GM23338 (cell line): Measurements from ENCODE around the gene ZNF211.

Experiments
- CREB1 ChIP-seq: fragments of 250-450 bp; sonication (Bioruptor Pico); IDR thresholded peaks from 2 replicates; pipeline ENCODE4 v1.5.0; 2020; ENCODE audit warnings: low read depth, mild to moderate bottlenecking, moderate library complexity
- CTCF ChIP-seq, 2 experiments: fragments of 200-600 bp in 1 of 2; sonication (generic) in 1 of 2; conservative IDR thresholded peaks; 2 replicates each; pipeline versions ENCODE4 v1.5.1 to v1.6.1; 2016 to 2017; ENCODE audit warnings: antibody characterized with exemption in 2 of 2, low read depth in 2 of 2, mild to moderate bottlenecking in 2 of 2, moderate library complexity in 1 of 2
- ETS1 ChIP-seq: IDR thresholded peaks from 2 replicates; pipeline ENCODE4 v1.6.1; 2016; ENCODE audit warnings: antibody characterized with exemption
- EZH2 ChIP-seq: fragments of 200-600 bp; sonication (generic); IDR thresholded peaks from one replicate; pipeline ENCODE4 v1.8.0; 2017; ENCODE audit warnings: antibody characterized with exemption, mild to moderate bottlenecking, low read depth; ENCODE audit not compliant: unreplicated experiment
- EZH2phosphoT487 ChIP-seq: fragments of 200-600 bp; sonication (generic); IDR thresholded peaks from one replicate; pipeline ENCODE4 v1.8.1; 2018; ENCODE audit warnings: antibody characterized with exemption; ENCODE audit not compliant: unreplicated experiment
- JUNB ChIP-seq: IDR thresholded peaks from one replicate; pipeline ENCODE4 v1.6.1; 2016; ENCODE audit warnings: antibody characterized with exemption; ENCODE audit not compliant: unreplicated experiment
- NANOG ChIP-seq: IDR thresholded peaks from 2 replicates; pipeline ENCODE4 v1.6.1; 2016; ENCODE audit warnings: antibody characterized with exemption, borderline replicate concordance
- POLR2AphosphoS5 ChIP-seq: IDR thresholded peaks from 2 replicates; pipeline ENCODE4 v1.6.1; 2016; ENCODE audit warnings: antibody characterized with exemption, low read depth
- REST ChIP-seq: IDR thresholded peaks from one replicate; pipeline ENCODE4 v1.6.1; 2018; ENCODE audit warnings: antibody characterized with exemption; ENCODE audit not compliant: unreplicated experiment
- STAT1 ChIP-seq: IDR thresholded peaks from one replicate; pipeline ENCODE4 v1.6.1; 2016; ENCODE audit warnings: antibody characterized with exemption; ENCODE audit not compliant: unreplicated experiment
- ZNF114 ChIP-seq: fragments of 250-450 bp; sonication (Bioruptor Pico); IDR thresholded peaks from 2 replicates; pipeline ENCODE4 v1.5.0; 2020; ENCODE audit warnings: mild to moderate bottlenecking, moderate library complexity
- ZNF331 ChIP-seq: fragments of 250-450 bp; sonication (Bioruptor Pico); IDR thresholded peaks from 2 replicates; pipeline ENCODE4 v1.5.0; 2020; ENCODE audit warnings: low read depth, mild to moderate bottlenecking, moderate library complexity
- ZNF462 ChIP-seq: fragments of 250-450 bp; sonication (Bioruptor Pico); IDR thresholded peaks from 2 replicates; pipeline ENCODE4 v1.5.0; 2020; ENCODE audit warnings: mild to moderate bottlenecking, moderate library complexity

GRCh38 chr19:57623091-57623490 lies 9.9 kb upstream of the ZNF211 start:
- TF ChIP-seq JUNB, result no peak
- no peak for TF ChIP-seq CTCF (conservative IDR thresholded peaks at IDR 0.05; ENCODE audit: low read depth in 2 of 2)
- TF ChIP-seq POLR2AphosphoS5, result no peak
- no peak for TF ChIP-seq REST
- TF ChIP-seq EZH2phosphoT487, result no peak
- no peak for TF ChIP-seq EZH2
- TF ChIP-seq ZNF114 (CRISPR knock-in tag), result no peak
- TF ChIP-seq CREB1 (CRISPR knock-in tag), result no peak
- TF ChIP-seq STAT1, result no peak
- no peak for TF ChIP-seq ZNF331 (CRISPR knock-in tag)
- no peak for TF ChIP-seq ETS1
- TF ChIP-seq NANOG, result no peak
- no peak for TF ChIP-seq ZNF462 (CRISPR knock-in tag)
